ENCODE measurements around the gene CES2. TPM values are rescaled to one million over a fixed set of nuclear protein-coding genes. Genes with fewer than 3 reads are reported as not detected.

Gene CES2
- total RNA-seq, 6 experiments from 2014 or later = 35.1 to 42.3 (median 40.2) TPM

GRCh38 chr16:66911801-66912200 is 23.5 kb upstream of the CES2 start:
- no peaks in the 10 kb centered on the region for H3K9me3 Mint-ChIP-seq
- H3K4me1 Mint-ChIP-seq (ENCODE audit: low read depth) = no peaks in the 10 kb centered on the region
- no peaks in the 10 kb centered on the region for H3K36me3 Mint-ChIP-seq (ENCODE audit: low read depth)
- DNase-seq = no peak
- H3K4me3 Mint-ChIP-seq = no peak overlapping the region
- H3K27ac Mint-ChIP-seq = no peak overlapping the region
- TF ChIP-seq CTCF (IDR thresholded peaks at IDR 0.05) = no peak
- peaks cover 21% of the 10 kb centered on the region for H3K27me3 Mint-ChIP-seq (ENCODE audit: insufficient read depth)

GRCh38 chr16:66913081-66913480 is 22.2 kb upstream of the CES2 start:
- no peak overlapping the region for H3K4me3 Mint-ChIP-seq

GRCh38 chr16:66913711-66914110 is 21.6 kb upstream of the CES2 start:
- Mint-ChIP-seq H3K27ac (no peak overlapping the region), H3K4me1 (ENCODE audit: low read depth) (no peaks in the 10 kb centered on the region), H3K4me3 (no peak overlapping the region), H3K36me3 (ENCODE audit: low read depth) (no peaks in the 10 kb centered on the region), H3K27me3 (ENCODE audit: insufficient read depth) (peaks cover 16% of the 10 kb centered on the region), H3K9me3 (no peaks in the 10 kb centered on the region)
- TF ChIP-seq CTCF (IDR thresholded peaks at IDR 0.05) = no peak
- DNase-seq = no peak

More at GRCh38 chr16:66913081-66913480, 22.2 kb upstream of the CES2 start:
- DNase-seq = no peak
- no peaks in the 10 kb centered on the region for H3K9me3 Mint-ChIP-seq
- no peak overlapping the region for H3K27ac Mint-ChIP-seq
- H3K36me3 Mint-ChIP-seq (ENCODE audit: low read depth) = no peaks in the 10 kb centered on the region
- TF ChIP-seq CTCF (IDR thresholded peaks at IDR 0.05) = no peak
- H3K27me3 Mint-ChIP-seq (ENCODE audit: insufficient read depth) = peaks cover 14% of the 10 kb centered on the region
- no peaks in the 10 kb centered on the region for H3K4me1 Mint-ChIP-seq (ENCODE audit: low read depth)

GRCh38 chr16:66914541-66914940 is 20.8 kb upstream of the CES2 start:
- H3K27me3 Mint-ChIP-seq (ENCODE audit: insufficient read depth) = peaks cover 16% of the 10 kb centered on the region
- no peak for DNase-seq
- H3K36me3 Mint-ChIP-seq (ENCODE audit: low read depth) = no peaks in the 10 kb centered on the region
- no peaks in the 10 kb centered on the region for H3K9me3 Mint-ChIP-seq
- TF ChIP-seq CTCF (IDR thresholded peaks at IDR 0.05) = no peak
- no peak overlapping the region for H3K4me3 Mint-ChIP-seq
- no peaks in the 10 kb centered on the region for H3K4me1 Mint-ChIP-seq (ENCODE audit: low read depth)
- H3K27ac Mint-ChIP-seq = no peak overlapping the region

GRCh38 chr16:66915041-66915440 is 20.3 kb upstream of the CES2 start:
- TF ChIP-seq CTCF (IDR thresholded peaks at IDR 0.05) = no peak
- Mint-ChIP-seq H3K27ac (no peak overlapping the region), H3K27me3 (ENCODE audit: insufficient read depth) (peaks cover 19% of the 10 kb centered on the region), H3K9me3 (no peaks in the 10 kb centered on the region), H3K4me3 (no peak overlapping the region), H3K4me1 (ENCODE audit: low read depth) (no peaks in the 10 kb centered on the region), H3K36me3 (ENCODE audit: low read depth) (no peaks in the 10 kb centered on the region)
- no peak for DNase-seq

GRCh38 chr16:66916518-66916917 is 18.8 kb upstream of the CES2 start:
- no peak for DNase-seq
- TF ChIP-seq CTCF (IDR thresholded peaks at IDR 0.05) = no peak
- no peaks in the 10 kb centered on the region for H3K36me3 Mint-ChIP-seq (ENCODE audit: low read depth)
- H3K9me3 Mint-ChIP-seq = no peaks in the 10 kb centered on the region
- H3K4me3 Mint-ChIP-seq = no peak overlapping the region
- peaks cover 24% of the 10 kb centered on the region for H3K27me3 Mint-ChIP-seq (ENCODE audit: insufficient read depth)
- no peaks in the 10 kb centered on the region for H3K4me1 Mint-ChIP-seq (ENCODE audit: low read depth)
- H3K27ac Mint-ChIP-seq = no peak overlapping the region

Data from HFFc6 (cell line).